ENCODE data around the gene KIAA0232. TPM values are rescaled to one million over a fixed set of nuclear protein-coding genes. Genes with fewer than 3 reads are reported as not detected.
A peak's percentile ranks its signal among the peaks of the same experiment; 100 is the strongest.
"Not testable (repeated sequence)": the region's sequence is repeated elsewhere in the genome, so short reads cannot be mapped to it uniquely, and the experiment has no call there.

Gene KIAA0232
- total RNA-seq, 2 donors from 2014 or later: 9.4 to 10.5 TPM

- Mint-ChIP-seq H3K27ac (no peak overlapping the region), H3K36me3 (ENCODE audit: low read depth) (peaks cover 58% of the 10 kb centered on the region), H3K4me1 (no peaks in the 10 kb centered on the region), H3K4me3 (no peak overlapping the region), H3K9me3 (peaks cover under 1% of the 10 kb centered on the region), H3K27me3 (no peaks in the 10 kb centered on the region)
- no peak for ATAC-seq (replicated peaks)
Measured at GRCh38 chr4:6824772-6825402, 42.4 kb downstream of the KIAA0232 start.

- no peak overlapping the region for H3K27ac Mint-ChIP-seq
- H3K36me3 Mint-ChIP-seq (ENCODE audit: low read depth): peaks cover 62% of the 10 kb centered on the region
- no peaks in the 10 kb centered on the region for H3K4me1 Mint-ChIP-seq
- no peak for ATAC-seq (replicated peaks)
- no peak overlapping the region for H3K4me3 Mint-ChIP-seq
- H3K9me3 Mint-ChIP-seq: no peaks in the 10 kb centered on the region
- no peaks in the 10 kb centered on the region for H3K27me3 Mint-ChIP-seq
Measured at GRCh38 chr4:6825403-6825802, 42.9 kb downstream of the KIAA0232 start.

GRCh38 chr4:6826781-6827508 lies 44.4 kb downstream of the KIAA0232 start:
- peaks cover 6% of the 10 kb centered on the region for H3K4me1 Mint-ChIP-seq
- H3K27me3 Mint-ChIP-seq: no peaks in the 10 kb centered on the region
- H3K4me3 Mint-ChIP-seq: no peak overlapping the region
- no peaks in the 10 kb centered on the region for H3K9me3 Mint-ChIP-seq
- peaks cover 77% of the 10 kb centered on the region for H3K36me3 Mint-ChIP-seq (ENCODE audit: low read depth)
- H3K27ac Mint-ChIP-seq: peak overlapping the region; percentile 51
- ATAC-seq (replicated peaks): no peak

GRCh38 chr4:6829086-6829485 lies 46.6 kb downstream of the KIAA0232 start:
- no peaks in the 10 kb centered on the region for H3K27me3 Mint-ChIP-seq
- no peak overlapping the region for H3K27ac Mint-ChIP-seq
- peaks cover 94% of the 10 kb centered on the region for H3K36me3 Mint-ChIP-seq (ENCODE audit: low read depth)
- no peaks in the 10 kb centered on the region for H3K9me3 Mint-ChIP-seq
- H3K4me3 Mint-ChIP-seq: no peak overlapping the region
- ATAC-seq (replicated peaks): no peak
- H3K4me1 Mint-ChIP-seq: peaks cover 6% of the 10 kb centered on the region

- Mint-ChIP-seq H3K9me3 (no peaks in the 10 kb centered on the region), H3K4me1 (peaks cover 11% of the 10 kb centered on the region)
- ATAC-seq (replicated peaks): no peak
Measured at GRCh38 chr4:6834867-6835266, 52.3 kb downstream of the KIAA0232 start.

GRCh38 chr4:6835616-6836015 lies 53.1 kb downstream of the KIAA0232 start:
- H3K4me3 Mint-ChIP-seq; ATAC-seq (replicated peaks): not testable (repeated sequence)
- H3K4me1 Mint-ChIP-seq: peaks cover 11% of the 10 kb centered on the region

More at GRCh38 chr4:6834867-6835266, 52.3 kb downstream of the KIAA0232 start:
- Mint-ChIP-seq H3K36me3 (ENCODE audit: low read depth) (peaks cover 65% of the 10 kb centered on the region), H3K27me3 (no peaks in the 10 kb centered on the region), H3K4me3 (no peak overlapping the region), H3K27ac (no peak overlapping the region)

GRCh38 chr4:6837106-6837505 lies 54.6 kb downstream of the KIAA0232 start:
- not testable (repeated sequence) for H3K9me3 Mint-ChIP-seq; H3K27me3 Mint-ChIP-seq; H3K4me1 Mint-ChIP-seq; ATAC-seq (replicated peaks); H3K4me3 Mint-ChIP-seq; H3K27ac Mint-ChIP-seq
- H3K36me3 Mint-ChIP-seq (ENCODE audit: low read depth): peaks cover 55% of the 10 kb centered on the region

More at GRCh38 chr4:6835616-6836015, 53.1 kb downstream of the KIAA0232 start:
- H3K9me3 Mint-ChIP-seq, H3K27me3 Mint-ChIP-seq, H3K27ac Mint-ChIP-seq: not testable (repeated sequence)
- H3K36me3 Mint-ChIP-seq (ENCODE audit: low read depth): peaks cover 58% of the 10 kb centered on the region

GRCh38 chr4:6839579-6839978 lies 57.1 kb downstream of the KIAA0232 start:
- peak overlapping the region; percentile 20 for H3K27ac Mint-ChIP-seq
- no peaks in the 10 kb centered on the region for H3K27me3 Mint-ChIP-seq
- no peak for ATAC-seq (replicated peaks)
- no peaks in the 10 kb centered on the region for H3K9me3 Mint-ChIP-seq
- H3K4me3 Mint-ChIP-seq: no peak overlapping the region
- peaks cover 5% of the 10 kb centered on the region for H3K4me1 Mint-ChIP-seq
- H3K36me3 Mint-ChIP-seq (ENCODE audit: low read depth): peaks cover 57% of the 10 kb centered on the region

- Mint-ChIP-seq H3K27me3 (no peaks in the 10 kb centered on the region), H3K9me3 (no peaks in the 10 kb centered on the region), H3K4me3 (no peak overlapping the region), H3K27ac (peak overlapping the region; percentile 61), H3K36me3 (ENCODE audit: low read depth) (peaks cover 57% of the 10 kb centered on the region), H3K4me1 (peaks cover 5% of the 10 kb centered on the region)
- ATAC-seq (replicated peaks): no peak
Measured at GRCh38 chr4:6840062-6840976, 57.8 kb downstream of the KIAA0232 start.

- no peak overlapping the region for H3K4me3 Mint-ChIP-seq
- H3K9me3 Mint-ChIP-seq: no peaks in the 10 kb centered on the region
- no peak overlapping the region for H3K27ac Mint-ChIP-seq
- ATAC-seq (replicated peaks): no peak
- peaks cover 74% of the 10 kb centered on the region for H3K36me3 Mint-ChIP-seq (ENCODE audit: low read depth)
- H3K27me3 Mint-ChIP-seq: no peaks in the 10 kb centered on the region
- H3K4me1 Mint-ChIP-seq: peaks cover 4% of the 10 kb centered on the region
Measured at GRCh38 chr4:6845027-6845426, 62.5 kb downstream of the KIAA0232 start.

- Mint-ChIP-seq H3K27me3 (no peaks in the 10 kb centered on the region), H3K4me3 (no peak overlapping the region), H3K4me1 (peaks cover 4% of the 10 kb centered on the region), H3K36me3 (ENCODE audit: low read depth) (peaks cover 80% of the 10 kb centered on the region), H3K9me3 (no peaks in the 10 kb centered on the region), H3K27ac (no peak overlapping the region)
- ATAC-seq (replicated peaks): no peak
Measured at GRCh38 chr4:6845574-6845973, 63.0 kb downstream of the KIAA0232 start.

GRCh38 chr4:6847178-6847577 lies 64.7 kb downstream of the KIAA0232 start:
- no peaks in the 10 kb centered on the region for H3K27me3 Mint-ChIP-seq

GRCh38 chr4:6848717-6849305 lies 66.3 kb downstream of the KIAA0232 start:
- Mint-ChIP-seq H3K27ac (peak overlapping the region; percentile 11), H3K4me1 (peaks cover 14% of the 10 kb centered on the region), H3K36me3 (ENCODE audit: low read depth) (peaks cover 79% of the 10 kb centered on the region), H3K9me3 (no peaks in the 10 kb centered on the region), H3K27me3 (no peaks in the 10 kb centered on the region), H3K4me3 (no peak overlapping the region)
- ATAC-seq (replicated peaks): no peak

More at GRCh38 chr4:6847178-6847577, 64.7 kb downstream of the KIAA0232 start:
- Mint-ChIP-seq H3K27ac (no peak overlapping the region), H3K9me3 (no peaks in the 10 kb centered on the region), H3K4me1 (peaks cover 4% of the 10 kb centered on the region), H3K36me3 (ENCODE audit: low read depth) (peaks cover 84% of the 10 kb centered on the region), H3K4me3 (no peak overlapping the region)
- ATAC-seq (replicated peaks): no peak

GRCh38 chr4:6849691-6850090 lies 67.2 kb downstream of the KIAA0232 start:
- Mint-ChIP-seq H3K36me3 (ENCODE audit: low read depth) (peaks cover 70% of the 10 kb centered on the region), H3K27me3 (no peaks in the 10 kb centered on the region), H3K27ac (no peak overlapping the region), H3K9me3 (no peaks in the 10 kb centered on the region), H3K4me1 (peaks cover 21% of the 10 kb centered on the region), H3K4me3 (no peak overlapping the region)
- no peak for ATAC-seq (replicated peaks)
